Measurements from ENCODE around the gene TSSK2.

The TSSK2 gene

DNA sequence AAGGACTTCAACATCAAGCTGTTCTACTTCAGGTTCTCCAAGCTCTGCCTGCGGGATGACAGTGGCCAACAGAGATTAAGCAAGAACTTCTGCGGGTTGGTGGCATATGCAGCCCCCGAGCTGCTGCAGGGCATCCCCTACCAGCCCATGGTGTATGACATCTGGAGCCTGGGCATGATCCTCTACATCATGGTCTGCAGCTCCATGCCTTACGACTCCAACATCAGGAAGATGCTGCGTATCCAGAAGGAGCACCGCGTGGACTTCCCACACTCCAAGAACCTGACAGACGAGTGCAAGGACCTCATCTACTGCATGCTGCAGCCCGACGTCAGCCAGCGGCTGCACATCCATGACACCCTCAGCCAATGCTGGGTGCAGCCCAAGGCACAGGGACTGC, 6.1 kb upstream of the TSSK2 start:
- TF ChIP-seq, protein P1, sequence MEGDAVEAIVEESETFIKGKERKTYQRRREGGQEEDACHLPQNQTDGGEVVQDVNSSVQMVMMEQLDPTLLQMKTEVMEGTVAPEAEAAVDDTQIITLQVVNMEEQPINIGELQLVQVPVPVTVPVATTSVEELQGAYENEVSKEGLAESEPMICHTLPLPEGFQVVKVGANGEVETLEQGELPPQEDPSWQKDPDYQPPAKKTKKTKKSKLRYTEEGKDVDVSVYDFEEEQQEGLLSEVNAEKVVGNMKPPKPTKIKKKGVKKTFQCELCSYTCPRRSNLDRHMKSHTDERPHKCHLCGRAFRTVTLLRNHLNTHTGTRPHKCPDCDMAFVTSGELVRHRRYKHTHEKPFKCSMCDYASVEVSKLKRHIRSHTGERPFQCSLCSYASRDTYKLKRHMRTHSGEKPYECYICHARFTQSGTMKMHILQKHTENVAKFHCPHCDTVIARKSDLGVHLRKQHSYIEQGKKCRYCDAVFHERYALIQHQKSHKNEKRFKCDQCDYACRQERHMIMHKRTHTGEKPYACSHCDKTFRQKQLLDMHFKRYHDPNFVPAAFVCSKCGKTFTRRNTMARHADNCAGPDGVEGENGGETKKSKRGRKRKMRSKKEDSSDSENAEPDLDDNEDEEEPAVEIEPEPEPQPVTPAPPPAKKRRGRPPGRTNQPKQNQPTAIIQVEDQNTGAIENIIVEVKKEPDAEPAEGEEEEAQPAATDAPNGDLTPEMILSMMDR (IDR thresholded peaks at IDR 0.05; ENCODE audit: low read length), result no peak
- TF ChIP-seq EZH2 (IDR thresholded peaks at IDR 0.05; ENCODE audit: borderline replicate concordance, low read length), result no peak
- Histone ChIP-seq H2AFZ (ENCODE audit: low read length) (no peak overlapping the region), H3K4me1 (ENCODE audit: insufficient read depth, low read length, severe bottlenecking) (peaks cover 20% of the 10 kb centered on the region), H3K9ac (ENCODE audit: low read length) (no peak overlapping the region), H3K4me3 (ENCODE audit: low read depth, low read length, poor library complexity, severe bottlenecking) (no peak overlapping the region), H3K27me3 (ENCODE audit: insufficient read depth, low read length) (no peaks in the 10 kb centered on the region), H4K20me1 (ENCODE audit: insufficient read depth, low read length) (no peaks in the 10 kb centered on the region), H3F3A (ENCODE audit: insufficient read depth, low read length) (no peaks in the 10 kb centered on the region), H3K4me2 (ENCODE audit: low read length) (no peak overlapping the region), H3K9me3 (ENCODE audit: low read length) (no peaks in the 10 kb centered on the region), H3K36me3 (ENCODE audit: insufficient read depth, low read length) (no peaks in the 10 kb centered on the region), H3K27ac (ENCODE audit: low read depth, low read length, poor library complexity, severe bottlenecking) (no peak overlapping the region), H3K79me2 (ENCODE audit: insufficient read depth, low read length) (peaks cover 17% of the 10 kb centered on the region), H3K9me2 (ENCODE audit: low read depth, low read length) (no peaks in the 10 kb centered on the region)

DNA sequence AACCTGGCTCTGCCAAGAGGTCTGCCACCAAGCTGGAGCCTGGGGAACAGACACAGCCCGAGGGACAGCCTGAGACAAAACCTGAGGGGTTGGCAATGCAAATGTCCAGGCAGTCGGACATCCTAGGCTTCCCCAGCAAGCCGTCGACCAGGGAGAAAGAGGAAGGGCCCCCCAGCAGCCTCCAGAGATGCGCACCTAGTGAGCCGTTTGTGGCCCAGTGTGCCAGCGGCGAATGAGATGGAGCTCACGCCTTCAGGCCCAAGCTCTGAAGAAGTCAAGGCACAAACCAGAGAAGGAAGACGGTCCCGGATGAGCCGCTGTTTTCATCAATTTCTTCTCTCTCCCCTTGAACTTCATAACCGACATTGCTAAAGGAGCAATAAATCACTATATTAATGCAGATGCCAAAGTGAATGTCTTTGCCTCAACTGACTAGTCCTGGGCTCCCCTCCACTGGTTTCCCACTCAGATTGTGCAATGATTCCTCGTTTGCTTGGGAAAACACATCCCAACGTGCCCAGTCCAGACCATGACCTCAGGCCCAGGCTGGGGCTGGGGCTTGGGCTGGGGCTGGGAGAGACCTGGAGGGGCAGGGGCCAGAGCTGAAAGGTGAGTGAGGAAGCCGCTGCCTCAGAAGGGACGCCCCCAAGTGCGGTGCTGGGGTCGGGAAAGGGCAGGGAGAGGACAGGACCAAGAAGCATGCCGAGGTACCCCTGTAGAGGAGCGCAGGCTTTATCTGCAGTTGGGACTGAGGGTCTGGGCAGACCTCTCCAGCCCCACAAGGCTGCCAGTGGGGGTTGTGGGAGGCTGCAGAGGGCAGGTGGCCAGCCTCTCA, 5.4 kb upstream of the TSSK2 start:
- Histone ChIP-seq H3K9me2 (ENCODE audit: low read depth, low read length) (no peaks in the 10 kb centered on the region), H3F3A (ENCODE audit: insufficient read depth, low read length) (no peaks in the 10 kb centered on the region), H3K27me3 (ENCODE audit: insufficient read depth, low read length) (no peaks in the 10 kb centered on the region), H2AFZ (ENCODE audit: low read length) (no peak overlapping the region), H3K79me2 (ENCODE audit: insufficient read depth, low read length) (peaks cover 10% of the 10 kb centered on the region), H3K27ac (ENCODE audit: low read depth, low read length, poor library complexity, severe bottlenecking) (no peak overlapping the region), H3K9me3 (ENCODE audit: low read length) (no peaks in the 10 kb centered on the region), H3K4me1 (ENCODE audit: insufficient read depth, low read length, severe bottlenecking) (peaks cover 14% of the 10 kb centered on the region), H3K9ac (ENCODE audit: low read length) (no peak overlapping the region), H3K4me2 (ENCODE audit: low read length) (no peak overlapping the region), H3K4me3 (ENCODE audit: low read depth, low read length, poor library complexity, severe bottlenecking) (no peak overlapping the region), H4K20me1 (ENCODE audit: insufficient read depth, low read length) (no peaks in the 10 kb centered on the region), H3K36me3 (ENCODE audit: insufficient read depth, low read length) (no peaks in the 10 kb centered on the region)
- TF ChIP-seq, protein P1 (IDR thresholded peaks at IDR 0.05; ENCODE audit: low read length), result no peak

DNA sequence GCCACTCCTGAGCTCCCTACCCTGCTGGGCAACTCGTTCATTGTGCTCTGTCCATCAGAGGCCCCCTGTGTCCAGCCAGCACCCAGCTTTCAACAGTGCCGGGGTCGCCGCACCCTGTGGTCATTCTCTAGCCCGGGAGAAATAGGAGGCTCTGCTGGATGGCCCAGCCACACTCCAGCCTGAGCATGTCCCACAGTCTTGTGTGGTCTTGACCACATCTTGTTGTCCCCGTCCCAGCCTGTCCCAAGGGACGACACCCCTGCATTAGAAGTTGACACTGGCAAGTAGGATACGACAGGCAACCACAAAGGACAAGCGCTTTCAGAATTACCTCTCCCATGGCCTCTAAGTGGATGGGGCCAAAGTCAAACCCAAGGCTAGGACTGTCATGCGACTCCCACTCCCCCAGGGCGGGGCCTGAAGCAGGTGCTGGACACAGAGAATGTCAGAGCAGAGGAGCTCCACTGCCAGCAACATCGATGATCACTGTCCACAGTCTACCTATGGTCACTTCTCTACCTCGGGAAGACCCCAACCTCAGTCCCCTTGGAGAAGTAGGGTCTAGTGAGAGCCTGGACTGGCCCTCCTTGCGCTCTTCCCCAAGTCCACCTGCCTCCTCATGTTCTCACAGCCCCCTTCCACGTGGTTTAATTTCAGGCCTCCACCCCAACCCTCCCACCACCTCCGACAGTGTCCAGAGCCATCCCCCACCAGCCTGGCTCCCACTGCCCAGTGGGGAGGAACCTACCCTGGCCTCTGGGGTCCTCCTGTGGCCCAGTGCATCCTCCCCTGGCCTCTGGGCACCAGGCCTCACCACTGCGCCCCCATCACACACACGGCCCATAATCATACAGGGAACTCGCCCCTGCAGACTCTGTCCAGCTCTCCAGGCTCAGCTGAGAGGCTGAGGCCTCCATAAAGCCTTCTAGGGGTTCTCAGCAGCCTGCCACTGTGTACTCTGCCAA, 4.5 kb upstream of the TSSK2 start:
- peaks cover 1% of the 10 kb centered on the region for H3K79me2 ChIP-seq (ENCODE audit: insufficient read depth, low read length)
- peaks cover 6% of the 10 kb centered on the region; the same call in 1 of the 2 replicates for H3K36me3 ChIP-seq (ENCODE audit: insufficient read depth, low read length)
- H3F3A ChIP-seq (ENCODE audit: insufficient read depth, low read length), result no peaks in the 10 kb centered on the region
- H3K9me2 ChIP-seq (ENCODE audit: low read depth, low read length), result no peaks in the 10 kb centered on the region
- H3K4me1 ChIP-seq (ENCODE audit: insufficient read depth, low read length, severe bottlenecking), result peaks cover 6% of the 10 kb centered on the region
- no peaks in the 10 kb centered on the region for H3K27me3 ChIP-seq (ENCODE audit: insufficient read depth, low read length)
- no peaks in the 10 kb centered on the region for H4K20me1 ChIP-seq (ENCODE audit: insufficient read depth, low read length)
- no peak overlapping the region for H3K27ac ChIP-seq (ENCODE audit: low read depth, low read length, poor library complexity, severe bottlenecking)
- TF ChIP-seq, protein P1 (IDR thresholded peaks at IDR 0.05; ENCODE audit: low read length), result no peak
- TF ChIP-seq EZH2 (IDR thresholded peaks at IDR 0.05; ENCODE audit: borderline replicate concordance, low read length), result no peak
- H3K4me2 ChIP-seq (ENCODE audit: low read length), result no peak overlapping the region
- H3K4me3 ChIP-seq (ENCODE audit: low read depth, low read length, poor library complexity, severe bottlenecking), result no peak overlapping the region
- no peak overlapping the region for H3K9ac ChIP-seq (ENCODE audit: low read length)
- H3K9me3 ChIP-seq (ENCODE audit: low read length), result no peaks in the 10 kb centered on the region
- H2AFZ ChIP-seq (ENCODE audit: low read length), result no peak overlapping the region

Measured in OCI-LY1 (cell line).